ENCODE data around the gene ENPP5.

Gene ENPP5

GRCh38 chr6:46170357-46171289 lies at the start of gene ENPP5:
Gene ENPP5, minus strand, starts transcription at chr6:46170980. Its CDS starts 2,718 bp downstream, at chr6:46168262.
- no peak for DNase-seq

- DNase-seq, result no peak
Measured at GRCh38 chr6:46219661-46220060, 48.9 kb upstream of the ENPP5 start.

- no peak for DNase-seq
Measured at GRCh38 chr6:46218457-46218856, 47.7 kb upstream of the ENPP5 start.

- DNase-seq, result no peak
Measured at GRCh38 chr6:46217671-46218131, 46.9 kb upstream of the ENPP5 start.

GRCh38 chr6:46216879-46217278 lies 46.1 kb upstream of the ENPP5 start:
- DNase-seq, result no peak

- DNase-seq, result no peak
Measured at GRCh38 chr6:46215777-46216176, 45.0 kb upstream of the ENPP5 start.

- DNase-seq, result no peak
Measured at GRCh38 chr6:46215213-46215612, 44.4 kb upstream of the ENPP5 start.

GRCh38 chr6:46211917-46212316 lies 41.1 kb upstream of the ENPP5 start:
- DNase-seq, result no peak

- no peak for DNase-seq
Measured at GRCh38 chr6:46210294-46210693, 39.5 kb upstream of the ENPP5 start.

- DNase-seq, result no peak
Measured at GRCh38 chr6:46208303-46208702, 37.5 kb upstream of the ENPP5 start.

- no peak for DNase-seq
Measured at GRCh38 chr6:46207174-46207573, 36.4 kb upstream of the ENPP5 start.

- no peak for DNase-seq
Measured at GRCh38 chr6:46204880-46205650, 34.3 kb upstream of the ENPP5 start.

- no peak for DNase-seq
Measured at GRCh38 chr6:46203391-46204177, 32.8 kb upstream of the ENPP5 start.

GRCh38 chr6:46201702-46202101 lies 30.9 kb upstream of the ENPP5 start:
- no peak for DNase-seq

GRCh38 chr6:46199387-46199786 lies 28.6 kb upstream of the ENPP5 start:
- no peak for DNase-seq

GRCh38 chr6:46191961-46192360 lies 21.2 kb upstream of the ENPP5 start:
- DNase-seq, result no peak

- no peak for DNase-seq
Measured at GRCh38 chr6:46190889-46191288, 20.1 kb upstream of the ENPP5 start.

GRCh38 chr6:46189726-46190125 lies 18.9 kb upstream of the ENPP5 start:
- DNase-seq, result no peak

- DNase-seq, result no peak
Measured at GRCh38 chr6:46186583-46186982, 15.8 kb upstream of the ENPP5 start.

- DNase-seq, result no peak
Measured at GRCh38 chr6:46184114-46184513, 13.3 kb upstream of the ENPP5 start.

GRCh38 chr6:46175976-46176375 lies 5.2 kb upstream of the ENPP5 start:
- DNase-seq, result no peak

- DNase-seq, result no peak
Measured at GRCh38 chr6:46175446-46175845, 4.7 kb upstream of the ENPP5 start.

GRCh38 chr6:46174904-46175303 lies 4.1 kb upstream of the ENPP5 start:
- no peak for DNase-seq
